ENCODE data around the gene VSTM2B.

VSTM2B gene

GRCh38 chr19:29569038-29569911, 43.5 kb downstream of the VSTM2B start:
- DNase-seq, result no peak

GRCh38 chr19:29571181-29571580, 45.4 kb downstream of the VSTM2B start:
- no peak for DNase-seq

- no peak for DNase-seq
These were observed 47.7 kb downstream of the VSTM2B start for GRCh38 chr19:29573486-29573885.

GRCh38 chr19:29574510-29574909, 48.7 kb downstream of the VSTM2B start:
- DNase-seq, result no peak

GRCh38 chr19:29576046-29576606, 50.3 kb downstream of the VSTM2B start:
- DNase-seq, result no peak

GRCh38 chr19:29576761-29577648, 51.2 kb downstream of the VSTM2B start:
- DNase-seq, result no peak

- DNase-seq, result no peak
These were observed 51.8 kb downstream of the VSTM2B start for GRCh38 chr19:29577649-29577963.

- DNase-seq, result no peak
These were observed 52.6 kb downstream of the VSTM2B start for GRCh38 chr19:29578349-29578748.

GRCh38 chr19:29579308-29579910, 53.6 kb downstream of the VSTM2B start:
- no peak for DNase-seq

GRCh38 chr19:29581398-29581797, 55.6 kb downstream of the VSTM2B start:
- DNase-seq, result no peak

- no peak for DNase-seq
These were observed 57.6 kb downstream of the VSTM2B start for GRCh38 chr19:29583196-29583999.

- DNase-seq, result no peak
These were observed 60.6 kb downstream of the VSTM2B start for GRCh38 chr19:29586401-29586800.

- DNase-seq, result no peak
These were observed 61.3 kb downstream of the VSTM2B start for GRCh38 chr19:29587059-29587458.

GRCh38 chr19:29587518-29587986, 61.8 kb downstream of the VSTM2B start:
- DNase-seq, result no peak

GRCh38 chr19:29588095-29588494, 62.3 kb downstream of the VSTM2B start:
- no peak for DNase-seq

GRCh38 chr19:29590278-29590677, 64.5 kb downstream of the VSTM2B start:
- DNase-seq, result no peak

- DNase-seq, result no peak
These were observed 65.9 kb downstream of the VSTM2B start for GRCh38 chr19:29591670-29592069.

GRCh38 chr19:29593869-29594268, 68.1 kb downstream of the VSTM2B start:
- no peak for DNase-seq

GRCh38 chr19:29596080-29596727, 70.4 kb downstream of the VSTM2B start:
- no peak for DNase-seq

- DNase-seq, result peak; percentile 43
These were observed 71.2 kb downstream of the VSTM2B start for GRCh38 chr19:29596885-29597525.

- DNase-seq, result no peak
These were observed 72.2 kb downstream of the VSTM2B start for GRCh38 chr19:29598036-29598435.

Data from OCI-M1 (cell line).